Measurements from ENCODE around the gene GPX6. TPM values are rescaled to one million over a fixed set of nuclear protein-coding genes. Genes with fewer than 3 reads are reported as not detected.

Gene GPX6
- total RNA-seq, 1 donor from 2014 or later, result not detected

DNA sequence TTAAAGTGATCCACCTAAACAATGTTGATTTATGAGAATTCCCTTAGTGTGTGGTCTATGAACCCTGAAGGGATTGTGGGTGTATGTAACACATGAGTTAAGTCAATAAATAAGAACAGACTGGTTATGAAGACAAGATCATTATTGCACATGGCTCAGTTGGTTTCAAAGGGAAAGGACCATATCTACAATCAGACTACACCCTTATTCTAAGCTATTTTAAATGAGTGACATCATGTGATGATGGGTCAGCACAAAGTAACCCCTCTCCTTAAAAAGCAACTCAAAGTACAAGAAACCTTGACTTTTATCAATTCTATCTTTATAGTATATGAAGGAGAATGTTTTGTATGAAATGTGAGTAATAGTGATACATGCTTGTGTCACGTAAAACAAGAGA lies 57.0 kb downstream of the GPX6 start:
- Histone ChIP-seq H3K36me3 (ENCODE audit: control insufficient read depth in 3 of 3, insufficient read depth in 3 of 3, low read length in 3 of 3) (no peaks in the 10 kb centered on the region), H3K4me1 (ENCODE audit: control insufficient read depth in 3 of 3, insufficient read depth in 3 of 3, low read length in 3 of 3) (no peaks in the 10 kb centered on the region), H3K9me3 (ENCODE audit: control insufficient read depth in 3 of 3, low read length in 3 of 3) (peaks cover 0 to 2% (median 0%) of the 10 kb centered on the region in 3 donors), H3K9ac (ENCODE audit: low read depth in 1 of 3, low read length in 3 of 3) (no peak overlapping the region), H3K27me3 (ENCODE audit: control insufficient read depth in 3 of 3, insufficient read depth in 3 of 3, low read length in 3 of 3) (peaks cover 6 to 15% (median 12%) of the 10 kb centered on the region in 3 donors), H3K27ac (ENCODE audit: low read depth, low read length) (no peak overlapping the region), H3K4me3 (ENCODE audit: low read length in 3 of 3) (no peak overlapping the region)

Other genes with a start within 250 kb of the GPX6 start
- 15.7 TPM for gene ZSCAN26, start 248.7 kb downstream of the GPX6 start, total RNA-seq
- gene PGBD1, start 234.2 kb downstream of the GPX6 start, total RNA-seq, result 4.2 TPM
- 12.5 TPM for gene ZSCAN31, start 179.6 kb downstream of the GPX6 start, total RNA-seq
- 6.3 TPM for gene ZKSCAN3, start 165.8 kb downstream of the GPX6 start, total RNA-seq
- gene ZSCAN12, start 116.0 kb downstream of the GPX6 start, total RNA-seq, result 5.7 TPM
- 4.7 TPM for gene ZSCAN23, start 72.3 kb downstream of the GPX6 start, total RNA-seq
- gene GPX5, start 10.1 kb upstream of the GPX6 start, total RNA-seq, result not detected